GM23338 (cell line): ENCODE results near the gene COG7. TPM values are rescaled to one million over a fixed set of nuclear protein-coding genes. Genes with fewer than 3 reads are reported as not detected.
A peak's percentile ranks its signal among the peaks of the same experiment; 100 is the strongest.

ENCODE experiments used
- ATAC-seq: fragments of 200-7000 bp; cut with Tn5 transposase; 3 replicates; pipeline ENCODE4 v1.9.1; 2020
- DNase-seq: peaks from one replicate; pipeline ENCODE4 v3.0.0-alpha.2; 2015; ENCODE audit warnings: low spot score
- H2AFZ ChIP-seq: fragments of 200-600 bp; sonication (generic); 2 replicates; pipeline ENCODE4 v1.8.0; 2016; ENCODE audit warnings: antibody characterized with exemption, mild to moderate bottlenecking, moderate library complexity
- H3F3A ChIP-seq: fragments of 200-600 bp; sonication (generic); replicated peaks from 2 replicates; pipeline ENCODE4 v1.8.0; 2017; ENCODE audit warnings: antibody characterized with exemption, mixed run types, low read depth
- H3K27ac ChIP-seq: fragments of 200-600 bp; sonication (generic); 2 replicates; pipeline ENCODE4 v1.6.1; 2016; ENCODE audit warnings: low read depth
- H3K27me3 ChIP-seq: fragments of 200-600 bp; sonication (generic); 2 replicates; pipeline ENCODE4 v1.8.0; 2016; ENCODE audit warnings: mild to moderate bottlenecking, mixed run types, moderate library complexity; ENCODE audit not compliant: insufficient read depth
- H3K36me3 ChIP-seq: fragments of 200-600 bp; sonication (generic); 2 replicates; pipeline ENCODE4 v1.8.0; 2016; ENCODE audit warnings: mild to moderate bottlenecking; ENCODE audit not compliant: insufficient read depth
- H3K4me1 ChIP-seq: fragments of 200-600 bp; sonication (generic); 2 replicates; pipeline ENCODE4 v1.8.0; 2016; ENCODE audit warnings: mild to moderate bottlenecking, moderate library complexity; ENCODE audit not compliant: insufficient read depth
- H3K4me2 ChIP-seq: fragments of 200-600 bp; sonication (generic); 2 replicates; pipeline ENCODE4 v1.7.1; 2017; ENCODE audit warnings: mixed run types
- H3K4me3 ChIP-seq: fragments of 200-600 bp; sonication (generic); 2 replicates; pipeline ENCODE4 v1.6.1; 2016; ENCODE audit warnings: mixed run types
- H3K79me2 ChIP-seq: fragments of 200-600 bp; sonication (generic); replicated peaks from 2 replicates; pipeline ENCODE4 v1.8.0; 2017; ENCODE audit warnings: mild to moderate bottlenecking; ENCODE audit not compliant: insufficient read depth
- H3K9me2 ChIP-seq: fragments of 200-600 bp; sonication (generic); 2 replicates; pipeline ENCODE4 v1.8.0; 2017; ENCODE audit not compliant: insufficient read depth
- H4K20me1 ChIP-seq: fragments of 200-600 bp; sonication (generic); replicated peaks from 2 replicates; pipeline ENCODE4 v1.8.0; 2017; ENCODE audit warnings: mild to moderate bottlenecking; ENCODE audit not compliant: insufficient read depth
- H3K27ac Mint-ChIP-seq: 2 replicates; pipeline ENCODE4 v1.8.0; 2020; ENCODE audit warnings: inconsistent platforms, mild to moderate bottlenecking, moderate library complexity, mixed read lengths
- H3K27me3 Mint-ChIP-seq: 3 replicates; pipeline ENCODE4 v1.8.0; 2022; ENCODE audit warnings: low read depth, mild to moderate bottlenecking, moderate library complexity, mixed read lengths, inconsistent platforms; ENCODE audit not compliant: insufficient read depth, poor library complexity
- H3K36me3 Mint-ChIP-seq: 3 replicates; pipeline ENCODE4 v1.8.0; 2021; ENCODE audit warnings: low read depth, mild to moderate bottlenecking, inconsistent platforms, moderate library complexity, mixed read lengths
- H3K4me1 Mint-ChIP-seq: 3 replicates; pipeline ENCODE4 v1.8.0; 2020; ENCODE audit warnings: mild to moderate bottlenecking, inconsistent platforms, mixed read lengths
- H3K4me3 Mint-ChIP-seq: 3 replicates; pipeline ENCODE4 v1.8.0; 2021; ENCODE audit warnings: moderate library complexity, mild to moderate bottlenecking, inconsistent platforms, mixed read lengths
- H3K9me3 Mint-ChIP-seq: 3 replicates; pipeline ENCODE4 v1.8.0; 2020; ENCODE audit warnings: moderate library complexity, mild to moderate bottlenecking, inconsistent platforms, mixed read lengths
- CREB1 ChIP-seq: fragments of 250-450 bp; sonication (Bioruptor Pico); IDR thresholded peaks from 2 replicates; pipeline ENCODE4 v1.5.0; 2020; ENCODE audit warnings: low read depth, mild to moderate bottlenecking, moderate library complexity
- EZH2 ChIP-seq: fragments of 200-600 bp; sonication (generic); IDR thresholded peaks from one replicate; pipeline ENCODE4 v1.8.0; 2017; ENCODE audit warnings: antibody characterized with exemption, mild to moderate bottlenecking, low read depth; ENCODE audit not compliant: unreplicated experiment
- EZH2phosphoT487 ChIP-seq: fragments of 200-600 bp; sonication (generic); IDR thresholded peaks from one replicate; pipeline ENCODE4 v1.8.1; 2018; ENCODE audit warnings: antibody characterized with exemption; ENCODE audit not compliant: unreplicated experiment
- NANOG ChIP-seq: IDR thresholded peaks from 2 replicates; pipeline ENCODE4 v1.6.1; 2016; ENCODE audit warnings: antibody characterized with exemption, borderline replicate concordance
- ZNF331 ChIP-seq: fragments of 250-450 bp; sonication (Bioruptor Pico); IDR thresholded peaks from 2 replicates; pipeline ENCODE4 v1.5.0; 2020; ENCODE audit warnings: low read depth, mild to moderate bottlenecking, moderate library complexity
- polyA plus RNA-seq: library from polyadenylated mRNA; unstranded; fragments of >200 nt; fragmentation: Nextera tagmentation; extraction: Ambion mirVana; gene quantifications from 2 replicates; pipeline ENCODE4 v1.2.1, GENCODE V29; 2016
- total RNA-seq: library from RNA; depleted of rRNA; stranded (reverse); fragments of >200 nt; shearing (Covaris generic); gene quantifications from 2 replicates; pipeline ENCODE4 v1.2.3, GENCODE V29; 2014
- TF ChIP-seq, protein P1 (sequence below), 2 experiments: fragments of 200-600 bp in 1 of 2; sonication (generic) in 1 of 2; conservative IDR thresholded peaks; 2 replicates each; pipeline versions ENCODE4 v1.5.1 to v1.6.1; 2016 to 2017; ENCODE audit warnings: antibody characterized with exemption in 2 of 2, low read depth in 2 of 2, mild to moderate bottlenecking in 2 of 2, moderate library complexity in 1 of 2
- TF ChIP-seq, protein P2 (sequence below): IDR thresholded peaks from 2 replicates; pipeline ENCODE4 v1.6.1; 2016; ENCODE audit warnings: antibody characterized with exemption
- TF ChIP-seq, protein P3 (sequence below): IDR thresholded peaks from one replicate; pipeline ENCODE4 v1.6.1; 2018; ENCODE audit warnings: antibody characterized with exemption; ENCODE audit not compliant: unreplicated experiment

The COG7 gene
- total and polyA plus RNA-seq, 2 experiments from 2014 or later: 9.2 to 20.0 TPM

DNA sequence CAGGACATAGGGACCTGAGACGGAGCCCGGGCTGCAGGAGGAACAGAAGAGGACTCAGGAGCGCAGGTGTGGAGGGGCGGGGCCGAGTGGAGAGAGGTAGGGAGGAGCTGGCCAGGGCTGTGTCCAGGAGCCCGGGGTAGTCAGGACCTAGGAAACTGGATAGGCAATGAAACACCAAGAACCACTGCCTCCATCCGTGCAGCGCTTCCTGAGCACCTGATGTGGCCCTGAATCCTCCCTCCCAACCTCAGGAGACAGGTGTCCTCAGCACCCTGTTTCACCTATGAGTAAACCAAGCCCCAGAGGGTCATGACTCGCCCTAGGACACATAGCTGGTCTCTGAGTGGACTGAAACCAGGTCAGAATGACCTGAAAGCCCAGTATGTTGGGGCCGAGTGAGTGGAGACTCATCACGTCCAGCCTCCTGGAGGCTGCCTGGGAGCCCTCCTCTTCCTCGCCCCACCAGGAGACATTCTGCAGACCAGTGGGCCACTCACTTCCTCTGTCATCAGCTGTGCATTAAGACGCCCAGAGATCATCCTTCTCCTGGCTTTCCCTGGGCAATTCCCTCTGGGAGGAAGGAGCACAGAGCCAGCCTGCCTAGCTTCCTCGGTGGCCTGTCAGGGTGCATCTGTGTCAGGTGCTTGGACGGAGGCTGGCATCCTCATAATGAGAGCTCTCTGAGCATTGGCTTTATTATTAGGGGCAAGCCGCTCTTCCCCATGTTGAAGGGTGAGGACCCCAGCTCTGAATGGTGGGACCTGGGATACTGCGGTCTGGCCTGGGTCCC, 78.1 kb downstream of the COG7 start:
- Histone ChIP-seq H3F3A (no peaks in the 10 kb centered on the region), H3K4me2 (no peak overlapping the region), H3K9me2 (no peaks in the 10 kb centered on the region), H3K27me3 (no peaks in the 10 kb centered on the region), H3K4me1 (no peaks in the 10 kb centered on the region), H3K27ac (no peak overlapping the region), H3K4me3 (no peak overlapping the region), H3K36me3 (no peaks in the 10 kb centered on the region), H4K20me1 (no peaks in the 10 kb centered on the region), H3K79me2 (no peaks in the 10 kb centered on the region), H2AFZ (no peak overlapping the region)
- H3K4me1 Mint-ChIP-seq: no peaks in the 10 kb centered on the region; the same call in 2 of the 3 replicates
- no peaks in the 10 kb centered on the region for H3K9me3 Mint-ChIP-seq
- DNase-seq: no peak
- H3K27me3 Mint-ChIP-seq: peaks cover 8% of the 10 kb centered on the region
- no peak overlapping the region for H3K4me3 Mint-ChIP-seq
- no peaks in the 10 kb centered on the region; the same call in 2 of the 3 replicates for H3K36me3 Mint-ChIP-seq
- no peak overlapping the region for H3K27ac Mint-ChIP-seq
- peak; percentile 47 for ATAC-seq
- TF ChIP-seq CREB1 (CRISPR knock-in tag): no peak
- no peak for TF ChIP-seq ZNF331
- TF ChIP-seq, protein P1, sequence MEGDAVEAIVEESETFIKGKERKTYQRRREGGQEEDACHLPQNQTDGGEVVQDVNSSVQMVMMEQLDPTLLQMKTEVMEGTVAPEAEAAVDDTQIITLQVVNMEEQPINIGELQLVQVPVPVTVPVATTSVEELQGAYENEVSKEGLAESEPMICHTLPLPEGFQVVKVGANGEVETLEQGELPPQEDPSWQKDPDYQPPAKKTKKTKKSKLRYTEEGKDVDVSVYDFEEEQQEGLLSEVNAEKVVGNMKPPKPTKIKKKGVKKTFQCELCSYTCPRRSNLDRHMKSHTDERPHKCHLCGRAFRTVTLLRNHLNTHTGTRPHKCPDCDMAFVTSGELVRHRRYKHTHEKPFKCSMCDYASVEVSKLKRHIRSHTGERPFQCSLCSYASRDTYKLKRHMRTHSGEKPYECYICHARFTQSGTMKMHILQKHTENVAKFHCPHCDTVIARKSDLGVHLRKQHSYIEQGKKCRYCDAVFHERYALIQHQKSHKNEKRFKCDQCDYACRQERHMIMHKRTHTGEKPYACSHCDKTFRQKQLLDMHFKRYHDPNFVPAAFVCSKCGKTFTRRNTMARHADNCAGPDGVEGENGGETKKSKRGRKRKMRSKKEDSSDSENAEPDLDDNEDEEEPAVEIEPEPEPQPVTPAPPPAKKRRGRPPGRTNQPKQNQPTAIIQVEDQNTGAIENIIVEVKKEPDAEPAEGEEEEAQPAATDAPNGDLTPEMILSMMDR (conservative IDR thresholded peaks at IDR 0.05; ENCODE audit: low read depth in 2 of 2): no peak
- no peak for TF ChIP-seq EZH2
- TF ChIP-seq EZH2phosphoT487: no peak

DNA sequence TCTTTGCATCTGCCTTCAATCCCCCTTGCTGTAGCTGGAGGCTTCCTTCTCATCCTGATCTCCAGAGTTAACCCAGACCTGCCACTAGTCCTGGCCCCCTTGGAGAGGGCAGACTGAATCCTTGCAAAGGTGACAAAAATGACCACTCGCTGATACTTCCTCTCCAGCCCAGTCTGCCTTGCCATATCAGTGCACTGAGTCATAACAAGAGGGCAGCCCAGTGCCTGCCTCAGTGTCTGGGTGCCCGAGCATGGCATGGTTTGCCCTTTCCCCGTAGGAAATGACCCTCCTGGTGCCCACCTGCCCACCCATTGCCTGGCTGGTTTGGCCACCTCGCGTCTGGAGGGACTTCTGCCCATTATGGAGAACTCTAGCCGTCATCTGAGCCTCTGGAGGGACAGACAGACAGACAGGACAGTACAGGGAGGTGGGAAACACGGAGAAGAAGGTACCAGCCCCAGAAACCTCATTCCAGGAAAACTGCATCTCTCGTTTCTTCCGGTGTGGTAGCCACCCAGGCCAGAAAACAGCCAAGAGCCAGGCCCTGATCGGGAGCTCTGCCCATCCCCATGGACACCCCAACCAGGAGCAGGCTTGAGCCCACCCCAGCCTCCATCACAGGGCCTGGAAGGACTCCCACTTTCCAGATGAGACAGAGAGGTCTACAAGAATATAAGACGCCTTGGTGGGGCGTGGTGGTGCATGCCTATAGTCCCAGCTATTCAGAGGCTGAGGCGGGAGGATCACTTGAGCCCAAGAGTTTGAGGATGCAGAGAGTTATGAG, 79.4 kb downstream of the COG7 start:
- Histone ChIP-seq H3K27ac (no peak overlapping the region), H3K36me3 (no peaks in the 10 kb centered on the region), H3K4me3 (no peak overlapping the region), H4K20me1 (no peaks in the 10 kb centered on the region), H3K4me2 (no peak overlapping the region), H3K4me1 (no peaks in the 10 kb centered on the region), H3K9me2 (no peaks in the 10 kb centered on the region), H3F3A (no peaks in the 10 kb centered on the region), H3K79me2 (no peaks in the 10 kb centered on the region), H3K27me3 (no peaks in the 10 kb centered on the region), H2AFZ (no peak overlapping the region)
- Mint-ChIP-seq H3K36me3 (no peaks in the 10 kb centered on the region; the same call in 2 of the 3 replicates), H3K9me3 (no peaks in the 10 kb centered on the region), H3K4me1 (no peaks in the 10 kb centered on the region; the same call in 2 of the 3 replicates), H3K27me3 (peaks cover 6% of the 10 kb centered on the region), H3K27ac (no peak overlapping the region), H3K4me3 (no peak overlapping the region)
- TF ChIP-seq, protein P2, sequence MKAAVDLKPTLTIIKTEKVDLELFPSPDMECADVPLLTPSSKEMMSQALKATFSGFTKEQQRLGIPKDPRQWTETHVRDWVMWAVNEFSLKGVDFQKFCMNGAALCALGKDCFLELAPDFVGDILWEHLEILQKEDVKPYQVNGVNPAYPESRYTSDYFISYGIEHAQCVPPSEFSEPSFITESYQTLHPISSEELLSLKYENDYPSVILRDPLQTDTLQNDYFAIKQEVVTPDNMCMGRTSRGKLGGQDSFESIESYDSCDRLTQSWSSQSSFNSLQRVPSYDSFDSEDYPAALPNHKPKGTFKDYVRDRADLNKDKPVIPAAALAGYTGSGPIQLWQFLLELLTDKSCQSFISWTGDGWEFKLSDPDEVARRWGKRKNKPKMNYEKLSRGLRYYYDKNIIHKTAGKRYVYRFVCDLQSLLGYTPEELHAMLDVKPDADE: no peak
- TF ChIP-seq CREB1 (CRISPR knock-in tag) (no peak), NANOG (no peak), EZH2 (no peak), ZNF331 (no peak)
- TF ChIP-seq, protein P3, sequence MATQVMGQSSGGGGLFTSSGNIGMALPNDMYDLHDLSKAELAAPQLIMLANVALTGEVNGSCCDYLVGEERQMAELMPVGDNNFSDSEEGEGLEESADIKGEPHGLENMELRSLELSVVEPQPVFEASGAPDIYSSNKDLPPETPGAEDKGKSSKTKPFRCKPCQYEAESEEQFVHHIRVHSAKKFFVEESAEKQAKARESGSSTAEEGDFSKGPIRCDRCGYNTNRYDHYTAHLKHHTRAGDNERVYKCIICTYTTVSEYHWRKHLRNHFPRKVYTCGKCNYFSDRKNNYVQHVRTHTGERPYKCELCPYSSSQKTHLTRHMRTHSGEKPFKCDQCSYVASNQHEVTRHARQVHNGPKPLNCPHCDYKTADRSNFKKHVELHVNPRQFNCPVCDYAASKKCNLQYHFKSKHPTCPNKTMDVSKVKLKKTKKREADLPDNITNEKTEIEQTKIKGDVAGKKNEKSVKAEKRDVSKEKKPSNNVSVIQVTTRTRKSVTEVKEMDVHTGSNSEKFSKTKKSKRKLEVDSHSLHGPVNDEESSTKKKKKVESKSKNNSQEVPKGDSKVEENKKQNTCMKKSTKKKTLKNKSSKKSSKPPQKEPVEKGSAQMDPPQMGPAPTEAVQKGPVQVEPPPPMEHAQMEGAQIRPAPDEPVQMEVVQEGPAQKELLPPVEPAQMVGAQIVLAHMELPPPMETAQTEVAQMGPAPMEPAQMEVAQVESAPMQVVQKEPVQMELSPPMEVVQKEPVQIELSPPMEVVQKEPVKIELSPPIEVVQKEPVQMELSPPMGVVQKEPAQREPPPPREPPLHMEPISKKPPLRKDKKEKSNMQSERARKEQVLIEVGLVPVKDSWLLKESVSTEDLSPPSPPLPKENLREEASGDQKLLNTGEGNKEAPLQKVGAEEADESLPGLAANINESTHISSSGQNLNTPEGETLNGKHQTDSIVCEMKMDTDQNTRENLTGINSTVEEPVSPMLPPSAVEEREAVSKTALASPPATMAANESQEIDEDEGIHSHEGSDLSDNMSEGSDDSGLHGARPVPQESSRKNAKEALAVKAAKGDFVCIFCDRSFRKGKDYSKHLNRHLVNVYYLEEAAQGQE: no peak
- no peak for DNase-seq
- no peak for ATAC-seq
